ENCODE results near the gene GSK3B.

Gene GSK3B

GRCh38 chr3:119794401-119794800 is 299.8 kb downstream of the GSK3B start:
- no peak overlapping the region for H3K4me3 ChIP-seq (ENCODE audit: low read depth, low read length)
- DNase-seq (ENCODE audit: low read depth), result no peak
- no peak for TF ChIP-seq CTCF (IDR thresholded peaks at IDR 0.05; ENCODE audit: low read depth, low read length, missing control alignments)

GRCh38 chr3:119792270-119792669 is 302.0 kb downstream of the GSK3B start:
- no peak for TF ChIP-seq CTCF (IDR thresholded peaks at IDR 0.05; ENCODE audit: low read depth, low read length, missing control alignments)
- DNase-seq (ENCODE audit: low read depth), result no peak
- H3K4me3 ChIP-seq (ENCODE audit: low read depth, low read length), result no peak overlapping the region

- H3K4me3 ChIP-seq (ENCODE audit: low read depth, low read length), result no peak overlapping the region
- TF ChIP-seq CTCF (IDR thresholded peaks at IDR 0.05; ENCODE audit: low read depth, low read length, missing control alignments), result no peak
- no peak for DNase-seq (ENCODE audit: low read depth)
Observed at GRCh38 chr3:119790369-119790768, 303.9 kb downstream of the GSK3B start.

GRCh38 chr3:119786409-119786808 is 307.8 kb downstream of the GSK3B start:
- TF ChIP-seq CTCF (IDR thresholded peaks at IDR 0.05; ENCODE audit: low read depth, low read length, missing control alignments), result no peak
- no peak overlapping the region for H3K4me3 ChIP-seq (ENCODE audit: low read depth, low read length)
- no peak for DNase-seq (ENCODE audit: low read depth)

- no peak for TF ChIP-seq CTCF (IDR thresholded peaks at IDR 0.05; ENCODE audit: low read depth, low read length, missing control alignments)
- no peak for DNase-seq (ENCODE audit: low read depth)
- H3K4me3 ChIP-seq (ENCODE audit: low read depth, low read length), result no peak overlapping the region
Observed at GRCh38 chr3:119783883-119784282, 310.4 kb downstream of the GSK3B start.

- no peak for TF ChIP-seq CTCF (IDR thresholded peaks at IDR 0.05; ENCODE audit: low read depth, low read length, missing control alignments)
- no peak overlapping the region for H3K4me3 ChIP-seq (ENCODE audit: low read depth, low read length)
- DNase-seq (ENCODE audit: low read depth), result no peak
Observed at GRCh38 chr3:119783255-119783654, 311.0 kb downstream of the GSK3B start.

- no peak for DNase-seq (ENCODE audit: low read depth)
- TF ChIP-seq CTCF (IDR thresholded peaks at IDR 0.05; ENCODE audit: low read depth, low read length, missing control alignments), result no peak
- no peak overlapping the region for H3K4me3 ChIP-seq (ENCODE audit: low read depth, low read length)
Observed at GRCh38 chr3:119782460-119782859, 311.8 kb downstream of the GSK3B start.
